Middle frontal gyrus (tissue), 1 donor: ENCODE data around the gene PARP14.
"Not testable (repeated sequence)": the region's sequence is repeated elsewhere in the genome, so short reads cannot be mapped to it uniquely, and the experiment has no call there.

ENCODE experiments used
- DNase-seq: peaks from one replicate; pipeline ENCODE4 v3.0.0-alpha.2; 2015; ENCODE audit warnings: low spot score; ENCODE audit errors: extremely low spot score

PARP14 gene

DNA sequence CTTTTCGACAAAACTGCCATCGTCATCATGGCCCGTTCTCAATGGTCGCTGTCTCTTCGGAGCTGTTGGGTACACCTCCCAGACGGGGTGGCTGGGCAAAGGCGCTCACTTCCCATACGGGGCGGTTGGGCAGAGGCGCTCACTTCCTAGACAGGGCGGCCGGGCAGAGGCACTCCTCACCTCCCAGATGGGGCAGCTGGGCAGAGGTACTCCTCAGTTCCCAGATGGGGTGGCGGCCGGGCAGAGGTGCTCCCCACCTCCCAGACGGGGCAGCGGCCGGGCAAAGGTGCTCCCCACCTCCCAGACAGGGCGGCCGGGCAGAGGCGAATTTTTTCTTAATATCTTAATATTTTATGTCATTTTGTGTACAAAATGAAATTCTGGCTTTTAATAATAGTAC, 44.5 kb downstream of the PARP14 start:
- no peak for DNase-seq

DNA sequence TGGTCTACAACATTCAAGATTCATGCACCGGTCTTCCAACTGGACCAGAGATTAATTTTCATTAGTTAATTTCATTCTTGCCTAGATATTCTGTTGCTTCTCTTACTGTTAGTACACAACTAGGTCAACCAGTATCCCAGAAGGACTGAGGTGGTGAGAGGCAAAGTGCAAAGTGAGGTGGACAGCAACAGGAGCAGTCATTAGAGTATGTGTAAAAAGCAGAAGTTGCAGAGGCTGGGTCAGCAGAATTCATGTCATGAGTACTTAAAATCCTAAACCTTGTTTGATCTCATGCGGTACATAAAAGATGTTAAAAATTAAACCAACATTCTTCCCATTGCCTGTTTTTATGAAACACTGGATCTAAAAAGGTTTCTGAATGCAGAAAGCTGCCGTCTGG, 46.7 kb downstream of the PARP14 start:
- no peak for DNase-seq

DNA sequence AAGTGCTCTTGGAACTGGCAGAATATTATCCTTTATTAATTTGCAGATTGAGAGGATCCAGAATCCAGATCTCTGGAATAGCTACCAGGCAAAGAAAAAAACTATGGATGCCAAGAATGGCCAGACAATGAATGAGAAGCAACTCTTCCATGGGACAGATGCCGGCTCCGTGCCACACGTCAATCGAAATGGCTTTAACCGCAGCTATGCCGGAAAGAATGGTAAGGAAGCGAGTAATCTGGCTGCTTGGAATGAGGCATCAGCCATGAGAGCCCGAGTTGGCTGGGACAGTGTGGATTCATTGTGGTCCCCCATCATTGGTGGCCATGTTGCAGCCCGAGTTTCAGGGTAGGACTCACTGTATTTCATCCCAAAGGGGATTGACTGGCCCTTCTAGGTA, 47.1 kb downstream of the PARP14 start:
- DNase-seq = no peak

DNA sequence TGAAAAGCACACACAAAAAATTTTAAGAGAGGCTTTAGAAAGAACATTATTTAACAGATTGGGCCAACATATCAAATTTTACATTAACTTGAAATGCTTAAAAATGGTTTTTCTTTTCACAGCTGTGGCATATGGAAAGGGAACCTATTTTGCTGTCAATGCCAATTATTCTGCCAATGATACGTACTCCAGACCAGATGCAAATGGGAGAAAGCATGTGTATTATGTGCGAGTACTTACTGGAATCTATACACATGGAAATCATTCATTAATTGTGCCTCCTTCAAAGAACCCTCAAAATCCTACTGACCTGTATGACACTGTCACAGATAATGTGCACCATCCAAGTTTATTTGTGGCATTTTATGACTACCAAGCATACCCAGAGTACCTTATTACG, 47.5 kb downstream of the PARP14 start:
- DNase-seq = no peak

DNA sequence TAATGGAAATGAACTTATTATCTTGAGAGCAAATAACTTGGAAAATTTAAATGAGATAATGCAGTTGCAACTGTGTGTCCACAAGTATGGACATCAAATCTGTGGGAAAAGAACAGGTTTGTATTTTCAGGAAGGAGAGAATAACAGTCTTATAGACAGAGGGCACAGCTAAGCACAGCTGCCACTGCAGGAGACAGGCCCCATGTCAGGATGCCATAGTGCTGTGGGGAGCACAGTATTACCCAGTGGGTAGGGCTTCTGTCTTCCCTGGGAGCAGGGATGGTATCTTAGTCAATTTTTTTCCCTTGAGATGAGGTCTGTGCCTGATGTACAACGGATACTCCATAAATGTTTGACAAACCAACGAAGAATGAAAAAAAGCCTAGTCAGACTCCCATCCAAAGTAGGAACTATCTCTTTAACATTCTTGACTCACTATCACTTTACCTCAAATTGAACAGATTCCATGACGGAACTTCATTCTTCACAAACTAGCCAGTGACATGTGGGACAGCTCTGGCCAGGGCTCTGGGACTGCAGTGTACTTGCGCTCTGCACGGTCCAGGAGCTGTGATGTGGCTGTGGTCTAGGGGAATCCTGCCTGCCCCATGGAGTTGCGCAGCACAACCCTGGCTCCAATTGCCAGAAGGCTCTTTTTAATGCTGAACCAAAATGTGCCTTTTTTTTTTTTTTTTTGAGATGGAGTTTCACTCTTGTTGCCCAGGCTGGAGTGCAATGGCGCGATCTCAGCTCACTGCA, 48.3 kb downstream of the PARP14 start:
- DNase-seq = no peak

DNA sequence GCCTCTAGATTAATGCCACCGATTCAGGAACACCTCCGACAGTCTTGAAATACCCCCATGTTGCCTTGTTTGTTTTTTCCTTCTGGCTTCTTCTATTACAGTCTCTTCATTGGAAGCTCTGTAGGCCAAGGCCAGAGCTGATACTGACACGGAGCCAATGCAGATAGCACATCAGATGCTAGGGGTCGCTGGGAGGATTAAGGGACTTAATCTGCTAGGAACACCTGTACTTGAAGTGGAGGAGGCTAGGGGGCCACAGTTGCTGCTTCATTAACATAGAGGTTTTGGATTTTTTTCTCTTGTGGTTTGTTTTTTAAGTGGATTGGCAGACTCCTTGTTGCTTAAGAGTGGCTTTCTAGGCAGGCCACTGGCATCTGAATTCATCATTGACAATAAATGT, 49.6 kb downstream of the PARP14 start:
- no peak for DNase-seq

DNA sequence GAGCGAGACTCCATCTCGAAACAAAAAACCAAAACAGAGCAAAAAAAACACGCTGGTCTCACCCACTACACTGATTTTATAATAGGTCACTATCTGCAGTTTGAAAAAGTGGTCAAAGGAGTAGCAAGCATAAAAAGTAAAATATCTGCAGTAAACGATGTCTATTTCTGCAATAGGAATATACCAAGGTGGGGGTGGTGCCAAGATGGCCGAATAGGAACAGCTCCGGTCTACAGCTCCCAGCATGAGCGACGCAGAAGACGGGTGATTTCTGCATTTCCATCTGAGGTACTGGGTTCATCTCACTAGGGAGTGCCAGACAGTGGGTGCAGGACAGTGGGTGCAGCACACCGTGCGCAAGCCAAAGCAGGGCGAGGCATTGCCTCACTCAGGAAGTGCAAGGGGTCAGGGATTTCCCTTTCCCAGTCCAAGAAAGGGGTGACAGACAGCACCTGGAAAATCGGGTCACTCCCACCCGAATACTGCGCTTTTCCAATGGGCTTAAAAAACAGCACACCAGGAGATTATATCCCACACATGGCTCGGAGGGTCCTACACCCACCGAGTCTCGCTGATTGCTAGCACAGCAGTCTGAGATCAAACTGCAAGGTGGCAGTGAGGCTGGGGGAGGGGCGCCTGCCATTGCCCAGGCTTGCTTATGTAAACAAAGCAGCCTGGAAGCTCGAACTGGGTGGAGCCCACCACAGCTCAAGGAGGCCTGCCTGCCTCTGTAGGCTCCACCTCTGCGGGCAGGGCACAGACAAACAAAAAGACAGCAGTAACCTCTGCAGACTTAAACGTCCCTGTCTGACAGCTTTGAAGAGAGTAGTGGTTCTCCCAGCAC, 52.3 kb downstream of the PARP14 start:
- DNase-seq = not testable (repeated sequence)

DNA sequence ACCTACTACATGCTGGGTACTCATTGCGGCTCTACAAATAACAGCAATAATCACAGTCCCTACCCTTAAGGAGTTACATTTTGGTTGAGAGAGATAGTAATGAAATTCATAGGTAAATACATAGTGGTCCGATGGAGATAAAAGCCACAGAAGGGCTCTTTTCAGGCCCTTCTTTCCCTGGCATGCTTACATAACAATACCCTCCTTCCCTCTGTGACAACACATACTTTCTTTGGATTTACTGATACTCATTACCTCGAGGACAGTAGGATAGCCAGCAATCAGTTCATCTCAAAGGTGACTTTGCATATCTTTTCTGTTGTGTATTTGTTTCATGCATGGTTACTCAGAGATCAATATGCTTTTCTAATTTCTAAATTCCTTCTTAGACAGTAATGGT, 58.5 kb downstream of the PARP14 start:
- DNase-seq = no peak

DNA sequence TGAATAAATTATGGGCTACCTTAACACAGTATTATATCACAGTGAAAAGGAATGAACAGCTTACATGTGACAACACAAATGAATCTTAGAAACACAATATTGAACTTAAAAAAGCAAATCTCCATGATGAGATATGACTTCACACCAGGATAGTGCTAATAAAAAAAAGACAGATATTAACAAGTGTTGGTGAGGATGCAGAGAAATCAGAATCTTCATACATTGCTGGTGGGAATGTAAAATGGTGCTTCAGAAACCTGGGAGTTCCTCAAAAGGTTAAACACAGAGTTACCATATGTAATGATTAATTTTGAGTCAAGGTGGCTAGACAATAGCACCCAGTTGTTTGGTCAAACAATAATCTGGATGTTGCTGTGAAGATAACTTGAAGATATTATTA, 61.6 kb downstream of the PARP14 start:
- DNase-seq = no peak

DNA sequence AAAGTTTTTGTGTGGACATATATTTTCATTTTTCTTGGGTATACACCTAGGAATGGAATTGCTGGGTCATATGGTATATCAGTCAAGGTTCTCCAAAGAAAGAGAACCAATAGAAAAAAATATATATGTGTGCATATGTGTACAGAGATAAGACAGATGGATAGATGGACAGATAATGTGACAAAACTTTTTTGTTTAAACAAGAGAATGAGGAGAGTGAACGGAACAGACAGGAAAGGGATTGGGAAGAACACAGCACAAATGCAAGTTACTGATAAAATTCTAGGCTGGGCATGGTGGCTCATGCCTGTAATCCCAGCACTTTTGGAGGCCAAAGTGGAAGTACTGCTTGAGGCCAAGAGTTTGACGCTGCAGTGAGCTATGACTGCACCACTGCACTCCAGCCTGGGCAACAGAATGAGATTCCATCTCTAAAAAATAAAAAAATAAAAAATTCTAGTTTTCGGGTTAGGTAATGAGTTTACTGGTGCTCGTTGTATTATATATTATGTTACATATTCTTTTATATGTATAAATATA, 63.0 kb downstream of the PARP14 start:
- DNase-seq = no peak

DNA sequence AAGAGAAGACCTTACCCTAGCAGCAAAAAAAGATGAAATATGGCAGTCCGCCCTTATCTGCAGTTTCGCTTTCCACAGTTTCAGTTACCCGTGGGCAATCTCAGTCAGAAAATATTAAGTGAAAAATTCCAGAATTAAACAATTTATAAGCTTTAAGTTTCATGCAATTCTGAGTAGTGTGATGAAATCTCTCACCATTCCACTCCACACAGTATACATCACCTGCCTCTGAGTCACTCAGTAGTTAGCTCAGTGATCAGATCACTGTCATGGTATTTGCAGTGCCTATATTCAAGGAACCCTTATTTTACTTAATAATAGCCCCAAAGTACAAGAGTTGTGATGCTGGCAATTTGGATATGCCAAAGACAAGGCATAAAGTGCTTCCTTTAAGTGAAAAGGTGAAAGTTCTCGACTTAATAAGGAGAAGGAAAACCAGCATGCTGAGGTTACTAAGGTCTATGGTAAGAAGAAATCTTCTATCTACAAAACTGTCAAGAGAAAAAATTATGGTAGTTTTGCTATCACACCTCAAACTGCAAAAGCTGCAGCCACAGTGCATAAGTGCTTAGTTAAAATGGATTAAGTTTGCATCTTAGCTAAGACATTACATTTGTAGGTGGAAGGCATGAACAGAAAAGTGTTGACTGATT, 64.9 kb downstream of the PARP14 start:
- DNase-seq = no peak

DNA sequence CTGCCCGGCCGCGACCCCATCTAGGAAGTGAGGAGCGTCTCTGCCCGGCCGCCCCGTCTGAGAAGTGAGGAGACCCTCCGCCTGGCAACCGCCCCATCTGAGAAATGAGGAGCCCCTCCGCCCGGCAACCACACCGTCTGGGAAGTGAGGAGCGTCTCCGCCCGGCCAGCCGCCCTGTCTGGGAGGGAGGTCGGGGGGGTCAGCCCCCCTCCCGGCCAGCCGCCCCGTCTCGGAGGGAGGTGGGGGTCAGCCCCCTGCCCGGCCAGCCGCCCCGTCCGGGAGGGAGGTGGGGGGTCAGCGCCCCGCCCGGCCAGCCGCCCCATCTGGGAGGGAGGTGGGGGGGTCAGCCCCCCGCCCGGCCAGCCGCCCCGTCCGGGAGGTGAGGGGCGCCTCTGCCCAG, 66.7 kb downstream of the PARP14 start:
- not testable (repeated sequence) for DNase-seq

DNA sequence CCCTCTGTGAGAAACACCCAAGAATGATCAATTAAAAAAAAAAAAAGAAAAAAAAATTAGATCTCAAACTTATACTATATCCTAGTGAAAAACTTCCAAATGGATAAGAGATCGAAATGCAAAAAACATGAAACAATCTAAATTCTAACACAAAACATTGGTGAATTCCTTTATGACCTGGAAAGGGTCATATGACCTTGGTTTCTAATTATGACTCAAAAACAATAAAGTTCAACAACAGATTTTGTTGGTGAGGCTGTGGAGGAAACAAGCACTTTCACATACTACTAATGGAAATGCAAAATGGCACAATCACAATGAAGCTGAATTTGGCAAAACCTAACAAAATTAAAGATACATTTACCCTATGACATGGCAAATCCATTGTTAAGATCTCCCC, 67.7 kb downstream of the PARP14 start:
- DNase-seq = no peak

DNA sequence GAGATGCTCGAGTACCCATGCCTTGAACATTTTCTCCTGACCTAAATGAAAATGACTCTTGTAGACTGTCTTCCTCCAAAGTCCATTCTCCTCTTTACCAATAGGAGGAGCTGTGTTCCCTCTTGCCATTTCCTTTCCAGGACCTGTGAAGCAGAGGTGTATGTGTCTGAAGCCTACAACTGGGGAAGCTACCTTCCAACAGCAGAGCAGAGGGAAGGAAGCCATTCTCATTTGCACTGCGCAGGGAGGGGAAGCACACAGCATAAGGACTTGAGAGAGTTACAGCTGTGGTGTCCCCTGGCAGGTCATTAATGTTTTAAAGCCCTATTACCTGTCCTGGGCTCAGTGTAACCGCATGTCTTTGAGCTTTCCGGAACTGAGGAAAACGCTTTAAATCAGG, 74.3 kb downstream of the PARP14 start:
- no peak for DNase-seq

DNA sequence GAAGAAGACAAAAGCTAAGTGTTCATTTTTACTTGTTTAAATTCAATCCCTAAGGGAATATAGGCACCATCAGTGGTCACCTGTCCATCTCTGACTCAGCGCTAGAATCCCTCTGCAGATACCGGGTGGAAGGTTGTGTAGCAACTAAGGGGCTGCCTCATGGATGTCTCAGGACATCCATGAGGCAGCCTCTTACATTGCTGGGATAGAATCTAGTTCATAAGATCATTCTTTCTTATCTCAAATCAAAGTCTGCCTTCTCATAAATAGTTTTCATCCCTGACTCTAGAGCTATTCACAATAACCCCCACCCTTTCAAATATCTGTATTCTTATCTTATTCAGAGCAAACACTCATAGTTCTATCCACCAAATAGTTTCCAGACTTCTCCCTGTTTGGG, 74.9 kb downstream of the PARP14 start:
- DNase-seq = no peak

DNA sequence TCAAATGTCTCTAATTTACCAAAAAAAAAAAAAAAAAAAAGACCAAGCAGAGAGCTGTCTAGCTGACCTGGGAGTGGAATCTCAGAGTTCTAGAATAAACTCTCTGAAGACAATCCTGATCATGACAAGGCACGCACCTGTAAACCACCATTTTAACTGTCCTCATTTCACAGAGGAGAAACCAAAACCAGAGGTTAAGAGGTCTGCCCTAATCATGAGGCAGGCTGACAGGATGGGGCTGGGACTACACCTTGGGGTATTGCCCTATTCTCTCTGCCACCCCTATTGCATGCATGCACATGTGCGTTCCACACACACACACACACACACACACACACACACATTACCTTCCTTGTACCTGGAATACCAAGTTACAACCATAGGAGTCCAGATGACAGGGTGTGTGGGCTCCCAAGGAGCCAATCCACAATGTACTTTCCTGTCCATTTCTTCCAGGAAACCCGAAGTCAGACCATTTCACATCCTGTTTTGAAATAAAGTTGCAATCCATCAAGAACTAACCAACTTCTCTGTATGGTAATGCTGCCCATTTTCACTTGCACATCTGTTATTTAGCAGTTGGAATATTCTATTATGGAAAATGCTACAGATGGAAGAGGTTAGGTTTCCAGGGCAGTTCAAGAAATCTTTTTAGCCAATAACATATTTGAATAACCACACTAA, 78.4 kb downstream of the PARP14 start:
- DNase-seq = no peak

DNA sequence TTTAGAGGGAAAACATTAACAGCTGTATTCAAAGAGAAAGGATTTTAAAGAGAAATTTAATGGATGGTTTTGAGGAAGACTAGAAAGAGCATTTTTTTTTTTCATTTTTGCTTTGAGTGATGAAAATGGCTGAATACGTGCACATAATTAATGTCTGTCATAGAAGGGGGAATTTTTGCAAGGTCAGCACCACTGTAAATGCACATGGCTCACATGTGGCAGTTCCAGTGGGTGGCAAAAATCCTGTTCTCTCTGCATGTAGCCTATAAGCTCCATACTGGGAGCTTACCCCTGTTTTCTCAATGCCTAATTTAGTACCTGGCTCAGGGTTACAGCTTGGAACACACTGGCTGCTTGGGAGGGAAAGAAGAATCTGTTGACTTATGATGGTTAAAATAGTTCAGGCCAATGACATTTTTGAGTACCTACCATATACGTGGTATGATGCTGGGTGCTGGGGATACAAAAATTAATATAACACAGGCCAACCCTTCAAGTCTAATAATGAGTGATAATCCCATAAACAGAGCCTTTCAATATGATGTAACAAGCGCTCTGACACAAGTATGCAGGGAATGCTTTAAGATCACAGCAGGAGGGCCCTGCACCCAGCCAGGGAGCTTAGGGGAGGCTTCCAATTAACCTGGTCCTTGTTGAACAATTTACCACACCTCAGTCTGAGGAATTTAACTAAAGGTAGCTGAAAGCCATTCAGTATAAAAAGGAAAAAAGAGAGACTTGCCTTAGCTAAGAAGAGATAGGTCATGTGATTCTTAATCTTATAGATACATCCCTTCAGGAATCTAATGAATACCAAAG, 80.0 kb downstream of the PARP14 start:
- no peak for DNase-seq

DNA sequence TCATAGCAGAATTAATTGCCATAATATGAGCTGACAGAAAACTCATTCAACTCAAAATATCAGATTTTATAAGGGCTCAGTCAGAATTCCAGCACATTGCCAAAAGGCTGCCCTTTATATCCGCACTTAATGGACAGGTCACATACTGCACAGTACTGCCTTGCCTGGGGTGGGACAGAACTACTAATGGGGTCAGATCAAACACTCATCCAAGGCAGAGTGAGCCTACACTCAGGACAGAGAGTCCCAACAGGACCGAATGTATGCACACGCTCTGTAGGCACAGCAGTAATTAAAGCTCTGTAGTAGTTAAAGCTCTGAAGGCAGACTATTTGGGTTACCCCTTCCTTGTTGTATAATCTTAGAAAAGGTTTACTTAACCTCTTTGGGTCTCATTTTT, 85.8 kb downstream of the PARP14 start:
- DNase-seq = no peak

DNA sequence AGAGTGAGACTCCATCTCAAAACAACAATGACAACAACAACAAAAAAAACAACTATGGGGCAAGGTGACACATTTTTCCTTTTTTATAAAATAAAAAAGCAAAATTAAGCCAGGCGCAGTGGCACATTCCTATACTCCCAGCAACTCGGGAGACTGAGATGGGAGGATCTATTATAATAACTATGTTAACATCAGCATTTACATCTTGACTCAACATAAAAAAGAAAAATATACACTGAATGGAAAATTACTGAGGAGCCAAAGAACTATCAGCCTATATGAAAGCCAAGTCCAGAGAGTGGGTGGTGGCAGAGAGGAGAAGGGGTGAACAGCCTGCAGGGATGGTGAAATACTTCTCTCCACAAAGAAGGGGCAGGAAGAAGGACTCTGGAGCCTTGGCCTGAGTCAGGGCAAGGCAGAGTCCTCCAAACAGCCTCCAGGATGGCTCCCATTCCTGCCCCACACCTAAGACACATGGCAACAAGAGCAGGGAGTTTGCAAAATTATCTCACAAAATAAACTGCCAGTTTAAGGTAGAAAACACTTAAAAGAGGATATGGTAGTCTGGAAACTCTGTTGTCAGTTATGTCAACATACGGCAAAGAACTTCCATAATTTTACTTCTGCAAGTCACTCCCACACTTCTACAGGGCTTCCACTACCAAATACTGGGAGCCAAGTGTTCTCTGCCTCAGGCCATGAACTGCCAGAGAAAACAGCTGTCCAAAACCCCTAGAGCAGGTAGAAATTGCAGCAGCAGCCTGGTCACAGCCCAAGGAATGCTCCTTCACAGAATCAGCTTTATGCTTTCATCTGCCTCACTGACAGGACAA, 87.1 kb downstream of the PARP14 start:
- DNase-seq = no peak
